LoVo (cell line): ENCODE results near the gene LRATD1.

Experiments
- DNase-seq: peaks from one replicate; pipeline ENCODE4 v3.0.0-alpha.2; 2016; ENCODE audit warnings: low spot score

LRATD1 gene

DNA sequence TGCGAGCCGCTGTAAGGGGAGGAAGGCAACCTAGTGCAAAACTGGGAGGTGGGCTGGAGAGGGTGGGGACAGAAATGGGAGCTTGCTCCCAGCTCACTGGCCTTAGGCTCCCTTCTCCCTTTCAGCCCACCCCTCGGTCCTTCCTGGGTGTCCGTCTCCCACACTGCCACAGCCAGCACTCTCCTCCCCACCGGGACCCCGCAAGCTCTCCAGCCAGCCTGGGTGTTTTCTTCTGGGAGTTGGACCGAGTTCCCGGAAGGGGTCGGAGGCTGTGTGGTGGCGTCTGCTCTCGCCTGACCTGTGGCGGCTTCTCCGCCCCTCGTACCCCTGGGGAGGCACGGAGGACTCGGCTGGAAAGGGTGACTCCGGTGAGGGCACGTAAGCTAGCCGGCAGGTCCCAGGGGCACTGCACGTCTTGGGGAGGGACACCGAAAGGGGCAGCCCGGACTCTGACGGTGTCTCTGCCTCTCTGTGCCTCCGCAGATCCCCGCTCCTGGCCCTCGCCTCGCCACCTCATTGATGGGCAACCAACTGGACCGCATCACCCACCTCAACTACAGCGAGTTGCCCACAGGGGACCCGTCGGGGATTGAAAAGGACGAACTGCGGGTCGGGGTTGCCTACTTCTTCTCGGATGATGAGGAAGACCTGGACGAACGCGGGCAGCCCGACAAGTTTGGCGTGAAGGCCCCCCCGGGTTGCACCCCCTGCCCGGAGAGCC, 1.1 kb downstream of the LRATD1 start:
- no peak for DNase-seq

DNA sequence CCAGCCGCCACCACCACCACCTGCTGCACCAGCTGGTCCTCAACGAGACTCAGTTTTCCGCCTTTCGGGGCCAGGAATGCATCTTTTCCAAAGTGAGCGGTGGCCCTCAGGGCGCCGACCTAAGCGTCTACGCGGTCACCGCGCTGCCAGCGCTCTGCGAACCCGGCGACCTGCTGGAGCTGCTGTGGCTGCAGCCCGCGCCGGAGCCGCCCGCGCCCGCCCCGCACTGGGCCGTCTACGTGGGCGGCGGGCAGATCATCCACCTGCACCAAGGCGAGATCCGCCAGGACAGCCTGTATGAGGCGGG, 1.6 kb downstream of the LRATD1 start:
- DNase-seq: no peak

DNA sequence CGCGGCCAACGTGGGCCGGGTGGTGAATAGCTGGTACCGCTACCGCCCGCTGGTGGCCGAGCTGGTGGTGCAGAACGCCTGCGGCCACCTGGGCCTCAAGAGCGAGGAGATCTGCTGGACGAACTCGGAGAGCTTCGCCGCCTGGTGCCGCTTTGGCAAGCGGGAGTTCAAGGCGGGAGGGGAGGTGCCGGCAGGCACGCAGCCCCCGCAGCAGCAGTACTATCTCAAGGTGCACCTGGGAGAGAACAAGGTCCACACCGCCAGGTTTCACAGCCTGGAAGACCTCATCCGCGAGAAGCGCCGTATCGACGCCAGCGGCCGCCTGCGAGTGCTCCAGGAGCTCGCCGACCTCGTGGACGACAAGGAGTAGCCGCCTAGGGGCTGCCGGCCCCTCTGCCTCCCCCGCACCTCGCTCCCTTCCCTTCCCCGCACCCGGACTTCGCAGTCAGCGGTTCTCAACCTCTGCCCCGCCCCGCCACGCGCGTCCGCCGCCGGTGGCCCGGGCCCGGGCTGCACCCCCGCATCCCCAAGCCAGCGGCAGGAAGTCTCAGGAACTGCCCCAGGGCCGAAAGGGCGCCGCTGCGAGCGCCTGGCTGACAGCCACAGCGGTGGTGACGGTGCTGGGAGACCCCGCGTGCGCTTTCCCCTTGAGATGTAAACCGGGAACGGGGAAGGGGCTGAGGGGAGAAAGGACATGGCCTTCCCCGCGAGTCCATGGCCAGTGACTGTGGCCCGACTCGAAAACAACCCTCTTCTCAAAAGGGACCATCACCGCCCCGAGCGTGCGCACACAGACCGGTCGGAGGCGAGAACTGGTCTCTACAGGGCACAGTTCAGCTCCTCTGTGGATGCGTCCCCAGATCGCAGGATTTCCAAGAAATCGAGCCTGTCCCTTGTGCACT, 2.2 kb downstream of the LRATD1 start:
- no peak for DNase-seq

DNA sequence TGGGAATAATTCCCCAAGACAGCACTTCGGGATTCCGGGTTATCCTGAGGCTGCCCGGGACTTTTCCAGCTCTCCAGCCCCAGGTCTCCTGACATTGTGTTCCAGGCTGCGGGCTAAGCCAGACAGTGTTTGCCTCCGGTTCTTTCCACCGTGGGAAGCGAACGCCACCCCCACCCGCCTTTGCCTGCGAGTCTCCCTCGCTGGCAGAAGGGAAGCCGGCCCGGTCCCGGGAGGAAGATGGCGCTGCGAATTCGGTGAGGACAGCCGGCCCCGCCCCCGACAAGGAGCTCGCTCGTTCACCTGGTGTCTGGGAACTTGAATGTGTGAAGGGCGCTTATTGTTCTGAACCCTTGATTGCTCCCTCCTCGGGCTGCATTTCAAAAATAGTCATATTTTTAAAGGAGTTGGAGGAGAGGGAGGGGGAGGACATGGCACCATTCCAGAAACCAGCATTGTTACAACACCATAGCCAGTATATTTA, 2.9 kb downstream of the LRATD1 start:
- DNase-seq: peak; percentile 50

DNA sequence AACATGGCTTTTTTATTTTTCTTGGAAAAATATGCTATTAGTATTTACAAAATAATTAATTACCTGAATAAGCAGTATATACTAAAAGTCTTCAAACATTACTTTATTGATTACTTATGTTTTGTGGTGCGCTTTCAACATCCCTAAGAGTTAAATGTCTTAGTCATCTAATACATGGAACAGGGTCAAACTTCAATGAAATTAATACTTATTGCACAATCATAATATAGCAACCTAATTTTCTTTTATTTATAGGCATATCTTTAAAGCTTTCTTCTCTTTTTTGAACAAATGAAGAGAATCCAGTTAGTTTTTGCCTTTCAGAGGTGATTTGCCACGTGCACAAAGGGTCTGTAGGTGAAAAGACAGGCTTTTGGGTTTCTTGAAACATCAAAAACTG, 6.0 kb downstream of the LRATD1 start:
- no peak for DNase-seq

DNA sequence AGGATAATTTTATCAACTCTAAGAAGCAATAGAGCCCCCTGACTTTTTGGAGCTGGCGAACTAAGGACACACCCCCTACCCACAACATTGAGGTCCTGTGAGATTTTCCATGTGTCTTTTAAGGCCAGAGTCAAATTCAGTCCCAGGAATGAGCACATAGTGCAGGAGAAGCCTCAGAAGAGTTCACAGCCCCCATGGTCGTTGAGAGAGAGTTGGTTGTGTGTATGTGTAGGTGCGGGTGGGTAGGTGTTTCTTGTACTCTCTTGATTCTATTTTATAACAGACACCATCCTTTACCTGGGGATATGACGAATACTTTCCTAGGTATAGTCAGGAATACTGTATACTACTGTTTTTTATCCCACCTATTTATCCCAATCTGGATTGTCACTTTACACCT, 8.6 kb downstream of the LRATD1 start:
- no peak for DNase-seq

DNA sequence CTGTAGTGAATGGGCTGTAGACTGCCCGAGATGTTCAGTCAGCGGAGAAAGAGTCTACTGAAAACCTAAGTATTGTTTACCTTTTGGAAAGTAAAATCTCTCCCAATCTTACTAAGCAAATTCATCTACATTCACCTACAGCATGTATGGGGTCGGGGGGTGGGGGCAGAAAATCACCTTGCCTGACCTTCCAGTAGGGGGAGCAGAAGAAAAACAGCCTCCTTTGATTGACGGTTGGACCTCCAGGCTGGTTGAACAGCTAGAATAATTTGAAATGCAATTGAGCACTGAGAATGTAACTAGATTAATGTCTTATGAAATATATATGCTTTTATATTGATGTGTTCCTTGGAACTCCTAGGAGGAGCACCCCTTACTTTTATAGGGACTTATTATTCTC, 10.0 kb downstream of the LRATD1 start:
- DNase-seq: no peak

DNA sequence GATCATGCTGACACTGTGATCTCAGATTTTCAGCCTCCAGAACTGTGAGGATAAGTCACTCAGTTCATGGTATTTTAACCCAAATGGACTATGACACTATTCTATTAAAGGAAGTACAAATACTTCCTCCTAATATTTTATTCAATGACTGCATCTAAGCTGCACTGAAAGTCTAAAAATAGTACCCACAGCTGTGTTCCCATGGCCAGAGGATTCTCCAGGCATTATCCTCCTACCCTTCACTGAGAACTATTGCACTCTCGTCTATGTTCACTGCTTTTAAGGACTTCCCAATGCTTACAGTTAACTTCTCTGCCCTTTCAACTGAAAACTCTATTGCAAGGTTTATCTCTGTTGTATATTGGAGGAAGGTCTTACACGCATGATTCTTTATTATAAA, 15.2 kb downstream of the LRATD1 start:
- no peak for DNase-seq

DNA sequence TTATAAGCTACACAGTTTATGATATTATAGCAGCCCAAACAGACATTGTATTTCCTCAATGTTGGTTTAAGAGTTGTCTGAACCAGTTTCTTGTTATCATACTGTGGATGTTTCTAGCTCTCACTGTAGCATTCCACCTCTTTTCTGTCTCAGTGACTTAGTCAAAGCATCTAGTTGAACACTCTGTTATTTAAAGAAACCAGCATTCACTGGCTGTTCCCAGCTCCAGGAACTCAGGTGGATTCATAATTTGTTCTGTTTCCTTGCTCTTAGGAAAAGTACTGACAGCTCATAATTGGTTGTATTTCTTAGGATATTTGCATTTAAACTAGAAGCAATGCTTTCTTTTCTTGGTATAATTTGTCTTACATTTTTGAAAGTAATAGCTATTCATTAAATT, 17.5 kb downstream of the LRATD1 start:
- no peak for DNase-seq

DNA sequence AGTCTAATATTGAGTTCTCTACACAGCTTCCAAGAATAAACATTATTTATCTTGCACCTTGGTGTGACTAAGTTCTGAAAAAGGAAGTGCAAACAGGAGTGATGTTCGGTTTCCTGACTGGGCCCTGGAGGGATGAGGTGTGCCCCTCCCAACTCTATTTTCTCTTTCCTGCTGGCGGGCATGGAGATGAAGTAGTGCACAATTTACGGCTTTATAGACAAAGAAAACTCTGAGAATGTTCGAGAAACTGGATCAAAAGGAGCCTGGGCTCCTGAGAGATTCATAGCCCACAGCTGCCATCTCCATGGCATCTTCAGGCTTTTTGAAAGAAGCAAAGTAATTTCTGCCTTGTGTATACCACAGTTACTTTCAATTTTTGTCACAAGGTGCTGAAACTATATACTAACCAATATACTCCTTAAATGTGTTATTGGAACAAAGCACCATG, 22.3 kb downstream of the LRATD1 start:
- DNase-seq: no peak

DNA sequence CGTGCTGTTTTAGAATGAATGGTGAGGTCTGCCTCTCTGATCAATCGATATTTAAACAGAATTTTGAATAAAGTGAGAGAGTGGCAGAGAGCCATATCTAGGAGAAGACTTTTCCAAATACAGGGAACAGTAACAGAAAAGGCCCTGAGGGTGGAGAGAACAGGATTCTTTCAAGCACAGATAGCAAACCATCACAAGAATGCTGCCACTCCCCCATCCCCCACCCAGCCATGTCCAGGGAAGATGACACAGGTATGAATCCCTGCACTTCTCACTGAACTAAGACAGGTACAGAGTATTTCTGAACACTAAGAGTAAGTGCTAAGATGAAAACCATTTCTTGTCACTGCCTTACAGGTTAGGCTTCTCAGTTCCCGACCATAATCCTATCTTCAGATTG, 23.6 kb downstream of the LRATD1 start:
- no peak for DNase-seq

DNA sequence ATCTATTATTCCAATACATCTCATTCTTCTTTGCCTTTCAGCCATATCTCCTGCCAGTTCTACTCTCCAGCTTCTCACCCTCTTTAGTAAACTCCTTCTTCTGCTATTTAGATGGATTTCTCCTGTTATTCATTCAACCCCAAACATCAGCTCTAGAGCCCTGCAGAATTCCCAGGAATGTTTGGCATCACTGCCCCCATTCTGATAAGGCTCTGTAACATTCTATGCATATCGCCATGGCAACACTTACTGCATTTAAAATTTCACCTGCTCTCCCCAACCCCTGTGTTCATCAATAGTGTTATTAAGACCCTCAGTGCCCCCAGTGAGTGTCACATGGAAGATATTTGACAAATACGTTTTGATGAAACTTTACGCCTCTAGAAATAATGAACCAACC, 28.6 kb downstream of the LRATD1 start:
- no peak for DNase-seq

DNA sequence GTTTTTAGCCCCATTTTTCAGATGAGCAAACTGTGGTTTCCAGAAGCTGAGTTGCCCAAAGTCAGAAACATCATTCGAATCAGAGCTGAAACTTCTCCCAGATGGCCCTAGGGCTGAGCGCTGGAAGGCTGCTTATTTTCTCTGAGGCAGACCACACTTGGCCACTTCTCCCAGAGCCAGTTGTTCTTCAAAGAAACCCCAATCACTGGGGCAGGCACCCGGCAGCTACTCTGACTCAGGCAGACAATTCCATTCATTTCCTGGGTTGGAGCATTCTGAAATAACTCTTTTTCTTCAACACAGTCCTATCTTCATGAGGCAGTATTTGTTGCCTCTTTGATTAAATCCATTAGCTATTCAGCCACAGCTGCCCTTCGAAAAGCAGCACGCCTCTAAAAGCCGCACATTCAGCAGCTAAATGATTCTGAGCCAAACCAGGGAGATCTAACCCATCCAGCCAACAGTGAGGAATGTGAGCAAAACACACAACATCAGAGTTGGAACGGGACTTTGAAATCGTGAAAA, 40.9 kb downstream of the LRATD1 start:
- DNase-seq: no peak

DNA sequence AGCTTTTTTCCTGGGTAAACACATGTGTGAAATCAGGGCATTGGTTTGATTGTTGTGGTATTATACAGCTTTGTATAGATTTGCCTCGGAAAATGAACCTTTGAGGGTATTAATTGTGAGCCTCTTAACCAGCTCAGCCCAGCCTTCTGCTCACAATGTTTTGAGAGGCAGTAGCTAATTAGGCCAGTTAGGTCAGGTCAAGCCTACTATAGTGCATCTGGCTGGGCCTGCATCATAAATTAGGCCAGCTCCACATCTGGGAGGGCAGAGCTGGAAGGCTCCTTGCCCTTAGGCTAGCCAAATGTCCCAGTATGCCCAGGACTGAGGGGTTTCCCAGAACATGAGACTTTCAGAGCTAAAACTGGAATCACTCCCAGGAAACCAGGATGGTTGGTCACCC, 43.0 kb downstream of the LRATD1 start:
- no peak for DNase-seq

DNA sequence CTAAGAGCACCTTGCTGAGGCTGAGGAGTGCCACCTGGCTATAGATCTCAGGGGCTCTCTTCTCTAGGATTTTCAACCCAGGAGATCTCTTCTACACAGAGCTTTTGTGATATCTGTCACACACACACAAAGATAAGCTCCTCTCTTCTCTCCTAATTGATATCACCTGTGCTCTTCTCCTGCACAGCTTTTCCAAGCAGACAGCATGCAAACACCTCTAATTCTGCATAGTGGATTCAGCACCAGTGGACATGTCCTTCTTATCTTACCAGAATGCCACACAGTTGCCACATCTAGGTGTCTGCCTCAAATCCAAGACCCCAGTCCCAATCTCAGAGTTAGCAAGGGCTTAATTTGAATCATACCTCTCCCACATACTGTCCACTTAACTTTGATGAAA, 43.9 kb downstream of the LRATD1 start:
- DNase-seq: no peak

DNA sequence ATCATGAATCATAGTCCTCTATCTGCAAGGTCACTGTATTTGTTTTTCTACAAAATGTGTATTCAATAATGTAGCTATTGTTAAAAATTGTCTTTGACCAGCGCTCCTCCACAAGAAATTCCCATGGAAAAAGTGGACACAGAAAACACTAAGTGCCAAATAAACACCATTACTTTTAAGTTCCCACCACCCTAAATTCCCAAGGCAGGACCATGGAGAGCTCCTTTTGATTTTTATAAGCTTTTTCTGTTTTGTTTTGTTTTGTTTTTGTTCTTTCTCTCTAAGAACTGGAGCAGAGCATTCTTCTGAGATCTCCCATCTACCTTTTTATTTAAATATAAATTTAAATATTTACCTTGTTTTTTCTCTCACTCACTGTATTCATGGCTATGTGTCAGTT, 44.5 kb downstream of the LRATD1 start:
- no peak for DNase-seq

DNA sequence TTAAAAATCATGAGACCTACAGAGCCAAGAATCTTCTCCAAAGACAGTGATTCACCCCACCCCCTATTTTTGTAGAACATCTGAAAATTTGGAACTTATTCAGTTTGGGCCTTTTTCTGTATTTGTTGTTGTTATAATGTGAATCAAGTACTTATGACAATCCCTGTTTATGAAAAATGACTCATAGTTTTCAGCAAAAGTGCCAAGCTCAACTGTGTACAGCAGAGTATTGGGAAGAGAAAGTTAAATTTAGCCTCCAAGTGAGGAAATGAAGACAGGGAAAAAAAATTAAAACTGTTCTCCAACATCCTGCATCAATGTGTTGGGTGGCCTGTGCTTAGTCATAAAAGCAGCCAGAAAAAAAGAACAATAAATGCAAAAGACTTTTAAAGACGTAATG, 46.2 kb downstream of the LRATD1 start:
- DNase-seq: no peak

DNA sequence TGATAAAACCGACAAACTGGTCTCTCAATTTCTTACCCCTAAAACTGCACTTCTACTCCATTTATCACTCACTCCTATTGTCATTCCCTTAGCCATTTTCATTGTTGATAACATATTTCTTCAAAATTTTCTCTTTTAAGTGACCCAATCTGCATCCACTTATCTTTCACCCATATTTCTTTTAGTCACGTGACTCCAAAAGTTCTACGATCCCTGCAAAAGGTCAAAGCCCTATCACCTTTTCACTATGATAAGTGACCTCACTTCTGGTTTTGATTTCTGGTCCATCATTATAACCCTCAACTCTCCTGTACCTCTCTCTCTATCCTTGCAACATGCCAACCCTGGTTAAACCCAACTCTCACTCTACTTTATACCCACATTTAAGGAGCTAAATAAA, 49.1 kb downstream of the LRATD1 start:
- no peak for DNase-seq
